Fibroblast of lung (primary cell): Measurements from ENCODE around the gene ARPC5L.

Source experiments
- CTCF ChIP-seq, 2 donors: IDR thresholded peaks in 1 of 2; conservative IDR thresholded peaks in 1 of 2; 1 replicate in 1 of 2; 2 replicates in 1 of 2; pipeline ENCODE4 v1.5.1; 2011 to 2012; ENCODE audit warnings: low read length in 2 of 2, control low read depth in 1 of 2, inconsistent platforms in 1 of 2, low read depth in 1 of 2, mild to moderate bottlenecking in 1 of 2
- EZH2 ChIP-seq: IDR thresholded peaks from 2 replicates; pipeline ENCODE4 v1.5.1; 2012; ENCODE audit warnings: low read length, control low read depth, mild to moderate bottlenecking; ENCODE audit errors: missing control alignments

GRCh38 chr9:124830593-124830992 is 31.3 kb upstream of the ARPC5L start:
- TF ChIP-seq EZH2, result no peak
- no peak for TF ChIP-seq CTCF (conservative IDR thresholded peaks at IDR 0.05 in 1 of 2, IDR thresholded peaks at IDR 0.05 in 1 of 2; ENCODE audit: low read depth in 1 of 2, low read length in 2 of 2)
